ENCODE data around the gene MRPL19.
"Not testable (repeated sequence)": the region's sequence is repeated elsewhere in the genome, so short reads cannot be mapped to it uniquely, and the experiment has no call there.

Gene MRPL19

DNA sequence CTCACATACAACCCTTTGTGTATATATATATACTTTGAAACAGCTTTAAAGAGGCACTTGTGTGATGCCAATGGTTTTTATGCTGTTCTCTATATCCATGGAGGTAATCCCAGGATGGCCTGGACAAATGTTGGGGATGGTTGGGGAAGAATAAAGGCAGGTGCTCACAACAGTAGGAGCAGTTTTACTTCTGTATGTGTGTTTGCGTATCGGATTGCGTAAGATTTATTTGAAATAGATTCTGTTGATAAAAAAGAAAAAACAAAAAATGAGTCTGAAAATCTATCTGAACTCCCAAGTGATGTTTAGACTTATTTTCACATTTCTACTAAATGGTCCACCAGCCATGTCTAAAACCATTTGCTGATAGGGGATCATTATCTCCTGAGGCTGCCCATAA, 29.3 kb downstream of the MRPL19 start:
- DNase-seq: no peak

DNA sequence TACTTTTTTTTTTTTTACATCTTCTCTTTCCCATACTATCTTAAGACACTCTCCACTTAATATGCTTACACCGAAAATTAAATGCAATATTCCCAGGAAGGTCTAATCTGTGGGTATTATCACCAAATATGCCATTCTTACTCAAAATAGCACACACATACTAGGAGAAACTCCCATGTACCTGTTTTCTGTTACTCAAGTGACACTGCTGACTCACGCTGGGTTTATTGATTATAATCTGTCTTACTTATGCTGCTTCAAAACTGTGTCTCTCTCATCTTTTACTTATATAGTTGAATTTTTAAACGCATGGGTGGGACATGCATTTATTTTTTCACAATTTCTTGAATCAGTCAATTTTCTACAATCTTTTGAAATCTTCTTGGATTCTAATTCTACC, 29.9 kb downstream of the MRPL19 start:
- no peak for DNase-seq

- no peak for DNase-seq
Observed at GRCh38 chr2:75679556-75679955, 33.0 kb downstream of the MRPL19 start.

GRCh38 chr2:75680402-75680801, 33.8 kb downstream of the MRPL19 start:
- no peak for DNase-seq

DNA sequence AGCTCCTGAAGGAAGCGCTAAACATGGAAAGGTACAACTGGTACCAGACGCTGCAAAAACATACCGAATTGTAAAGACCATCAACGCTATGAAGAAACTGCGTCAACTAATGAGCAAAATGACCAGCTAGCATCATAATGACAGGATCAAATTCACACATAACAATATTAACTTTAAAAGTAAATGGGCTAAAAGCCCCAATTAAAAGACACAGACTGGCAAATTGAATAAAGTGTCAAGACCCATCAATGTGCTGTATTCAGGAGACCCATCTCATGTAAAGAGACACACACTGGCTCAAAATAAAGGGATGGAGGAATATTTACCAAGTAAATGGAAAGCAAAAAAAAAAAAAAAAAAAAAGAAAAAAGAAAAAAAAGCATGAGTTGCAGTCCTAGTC, 36.8 kb downstream of the MRPL19 start:
- DNase-seq: not testable (repeated sequence)

GRCh38 chr2:75688196-75688595, 41.6 kb downstream of the MRPL19 start:
- no peak for DNase-seq

DNA sequence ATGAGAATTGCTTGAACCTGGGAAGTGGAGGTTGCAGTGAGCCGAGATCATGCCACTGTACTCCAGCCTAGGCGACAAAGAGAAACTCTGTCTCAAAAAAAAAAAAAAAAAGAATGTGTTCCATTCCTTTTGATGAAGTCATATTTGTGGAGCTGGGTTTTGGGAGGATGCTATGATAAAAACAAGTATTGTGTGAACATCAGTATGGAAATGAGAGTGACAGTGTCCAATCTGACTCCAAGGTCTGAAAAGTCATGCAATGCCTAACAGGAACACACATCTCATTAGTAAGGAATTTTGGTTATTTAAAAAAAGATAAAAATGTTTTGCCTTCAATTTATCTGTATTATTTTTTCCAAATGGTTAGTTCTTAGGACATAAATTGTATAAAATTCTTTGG, 52.3 kb downstream of the MRPL19 start:
- DNase-seq: no peak

DNA sequence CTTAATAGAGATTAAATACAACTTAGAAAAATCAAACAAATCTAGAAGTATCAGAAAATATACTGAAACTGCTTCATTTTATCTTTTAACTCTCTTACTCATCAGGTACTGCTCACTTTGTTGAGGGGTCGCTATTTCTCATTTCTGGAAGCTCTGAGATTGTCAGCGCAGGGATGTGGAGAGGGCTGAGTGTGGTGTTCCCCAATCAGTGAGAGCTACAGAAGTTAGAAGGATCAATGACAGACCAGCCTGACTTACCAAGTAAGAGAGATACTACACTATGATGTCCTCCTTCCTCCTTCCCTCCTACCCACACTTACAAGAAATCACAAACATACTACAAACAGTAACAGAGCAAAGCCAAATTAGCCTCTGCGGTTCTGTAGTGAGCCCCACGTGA, 56.0 kb downstream of the MRPL19 start:
- no peak for DNase-seq

GRCh38 chr2:75703589-75704287, 57.2 kb downstream of the MRPL19 start:
- DNase-seq: no peak

DNA sequence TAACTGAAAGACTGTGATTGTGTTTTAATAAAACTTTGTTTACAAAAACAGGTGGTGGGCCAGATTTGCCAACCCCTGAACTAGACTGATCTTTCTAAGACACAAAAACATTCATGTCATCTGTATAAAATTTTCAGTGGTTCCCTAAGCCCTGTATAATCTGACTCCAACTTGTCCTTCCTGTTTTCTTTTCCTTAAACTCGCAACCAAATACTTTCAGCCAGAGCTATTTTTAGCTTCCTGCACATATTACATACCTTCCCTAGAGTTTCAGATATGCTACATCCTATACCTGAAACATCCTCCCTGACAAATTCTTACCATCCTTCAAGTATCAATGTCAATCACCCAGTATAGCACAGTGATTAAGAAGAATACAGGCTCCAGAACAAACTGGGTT, 59.3 kb downstream of the MRPL19 start:
- no peak for DNase-seq

- DNase-seq: no peak
Observed at GRCh38 chr2:75707901-75708300, 61.3 kb downstream of the MRPL19 start.

- no peak for DNase-seq
Observed at GRCh38 chr2:75709297-75709696, 62.7 kb downstream of the MRPL19 start.

GRCh38 chr2:75710220-75710576, 63.6 kb downstream of the MRPL19 start:
- DNase-seq: no peak

- DNase-seq: peak; percentile 88
Observed at GRCh38 chr2:75710577-75711253, 64.1 kb downstream of the MRPL19 start, which contains the start of gene GCFC2. Gene GCFC2 (minus strand): TSS chr2:75710915. CDS start chr2:75710855, 60 bp downstream.

GRCh38 chr2:75711590-75711989, 65.0 kb downstream of the MRPL19 start:
- not testable (repeated sequence) for DNase-seq

GRCh38 chr2:75716406-75716805, 69.8 kb downstream of the MRPL19 start:
- DNase-seq: no peak

DNA sequence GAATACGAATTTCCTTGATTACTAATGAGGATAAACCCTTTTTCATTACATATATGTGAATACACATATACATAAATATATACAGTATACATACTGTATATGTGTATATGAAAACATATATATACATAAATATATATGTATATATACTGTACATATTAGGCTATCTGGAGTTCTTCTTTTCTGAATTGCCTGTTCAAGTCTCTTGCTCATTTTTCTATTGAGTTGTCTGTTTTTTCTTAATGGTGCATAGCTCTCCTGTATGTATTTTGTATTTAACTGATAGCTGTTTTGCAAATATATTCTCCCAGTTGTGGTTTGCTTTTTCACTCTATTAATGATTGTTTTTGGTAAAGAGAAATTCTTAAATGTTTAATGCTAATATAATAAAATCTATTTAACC, 73.0 kb downstream of the MRPL19 start:
- no peak for DNase-seq

- DNase-seq: no peak
Observed at GRCh38 chr2:75720525-75720924, 73.9 kb downstream of the MRPL19 start.

DNA sequence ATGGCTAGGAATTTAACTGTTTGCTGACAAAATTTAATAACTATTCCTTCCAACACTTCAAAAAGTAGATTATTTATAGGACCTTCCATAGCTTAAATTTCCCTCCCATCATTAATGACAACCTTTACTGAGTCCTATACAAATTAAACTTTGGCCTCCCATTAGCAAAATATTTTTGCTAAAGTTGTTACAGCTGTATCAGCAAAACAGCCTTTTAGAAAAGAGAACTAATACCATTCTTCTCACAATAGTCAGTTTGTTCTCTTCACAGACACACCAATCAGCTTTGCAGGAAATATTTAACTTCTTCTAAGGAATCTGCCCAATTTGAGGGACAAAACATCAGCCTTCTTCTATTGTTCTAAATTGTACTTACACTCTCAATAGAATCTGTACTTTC, 76.1 kb downstream of the MRPL19 start:
- DNase-seq: no peak

DNA sequence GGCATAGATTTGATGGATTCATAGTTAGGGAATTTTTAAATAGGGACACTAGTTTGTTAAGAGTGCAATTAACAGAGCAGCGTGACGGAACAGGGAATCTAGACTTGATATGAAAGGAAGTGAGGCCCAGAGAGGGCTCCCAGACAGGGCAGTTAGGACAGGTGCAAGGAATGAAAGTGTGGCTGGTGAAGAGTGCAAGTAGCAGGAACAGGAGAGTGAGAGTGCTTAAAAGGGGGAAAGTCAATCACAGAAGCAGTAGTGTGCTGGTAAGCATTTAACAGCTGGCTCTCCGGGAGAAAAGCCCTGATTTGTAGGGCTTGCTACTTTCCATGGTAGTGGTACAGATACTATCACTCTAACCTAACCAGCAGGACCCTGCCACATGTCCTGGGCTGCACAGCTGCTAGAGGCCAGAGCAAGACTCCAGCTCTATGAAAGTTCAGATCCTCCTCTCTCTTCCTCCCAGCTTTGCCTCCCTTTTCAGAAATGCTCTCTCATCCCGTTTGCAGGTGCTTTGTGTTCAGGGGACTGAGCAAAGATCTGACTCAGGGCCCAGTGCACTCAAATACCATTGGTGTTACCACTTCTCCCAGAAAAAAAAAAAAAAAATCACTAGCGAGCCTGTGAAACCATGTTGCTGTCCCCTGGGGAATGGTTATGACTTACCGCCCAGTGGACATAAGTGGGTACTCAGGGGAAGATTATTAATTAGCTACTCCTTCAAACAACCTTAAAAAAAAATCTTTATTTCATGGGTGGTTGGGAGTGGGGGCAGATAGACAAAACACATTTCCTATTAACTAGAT, 82.2 kb downstream of the MRPL19 start:
- no peak for DNase-seq

GRCh38 chr2:75729861-75730260, 83.3 kb downstream of the MRPL19 start:
- DNase-seq: no peak

DNA sequence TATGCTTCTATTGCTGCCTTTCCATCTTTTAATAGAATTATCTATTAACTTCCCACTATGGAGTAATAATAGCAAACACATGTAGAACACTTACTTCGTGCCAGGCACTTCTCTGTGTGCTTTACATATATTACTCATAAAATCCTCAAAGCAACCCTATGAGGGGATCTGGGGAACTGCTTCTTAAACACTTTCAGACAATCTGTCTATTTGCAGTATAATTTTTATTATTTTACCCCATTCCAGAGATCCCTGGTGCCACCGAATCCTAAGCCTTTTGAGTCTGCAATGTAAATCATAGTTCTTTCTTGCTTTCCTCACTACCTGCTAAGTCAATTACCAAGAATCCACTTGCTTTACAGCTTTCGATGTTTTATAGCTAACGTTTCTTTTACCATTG, 89.7 kb downstream of the MRPL19 start:
- DNase-seq: no peak

GRCh38 chr2:75737961-75738360, 91.4 kb downstream of the MRPL19 start:
- no peak for DNase-seq

All from NCI-H1105 (cell line).